ENCODE measurements around the gene GPATCH2L.

DNA sequence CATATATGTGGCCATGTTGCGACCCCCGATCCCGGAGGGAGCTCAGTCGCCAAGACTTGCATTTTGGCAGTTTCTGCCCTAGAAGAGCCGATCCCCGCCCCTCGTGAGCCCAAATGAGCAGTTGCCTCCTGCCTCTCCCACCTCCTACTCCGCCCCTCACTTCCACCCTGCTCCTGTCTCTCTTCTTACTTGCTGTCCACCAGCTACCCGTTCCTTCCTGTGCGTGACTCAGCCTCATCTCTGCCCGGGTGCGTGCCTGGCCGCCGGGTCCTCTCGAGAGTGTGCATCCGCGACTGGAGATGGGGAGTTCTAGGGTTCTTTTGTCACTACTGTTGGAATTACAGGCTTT, 585 bp downstream of the GPATCH2L start:
- TF ChIP-seq POLR2A (IDR thresholded peaks at IDR 0.05; ENCODE audit: low read depth) (no peak), POLR2AphosphoS5 (IDR thresholded peaks at IDR 0.05) (peak in 1 of 2 donors; percentile 61)

All from esophagus muscularis mucosa (tissue), 2 donors.